Activated CD4-positive, alpha-beta T cell treated with anti-CD3 and anti-CD28 coated beads, Interleukin-2, amount 50 U/mL, for 48 hours (primary cell): ENCODE data around the gene PEAK3.

Experiments
- DNase-seq, 2 experiments: peaks; one replicate each; pipeline ENCODE4 v3.0.0-alpha.2; 2020

Gene PEAK3

DNA sequence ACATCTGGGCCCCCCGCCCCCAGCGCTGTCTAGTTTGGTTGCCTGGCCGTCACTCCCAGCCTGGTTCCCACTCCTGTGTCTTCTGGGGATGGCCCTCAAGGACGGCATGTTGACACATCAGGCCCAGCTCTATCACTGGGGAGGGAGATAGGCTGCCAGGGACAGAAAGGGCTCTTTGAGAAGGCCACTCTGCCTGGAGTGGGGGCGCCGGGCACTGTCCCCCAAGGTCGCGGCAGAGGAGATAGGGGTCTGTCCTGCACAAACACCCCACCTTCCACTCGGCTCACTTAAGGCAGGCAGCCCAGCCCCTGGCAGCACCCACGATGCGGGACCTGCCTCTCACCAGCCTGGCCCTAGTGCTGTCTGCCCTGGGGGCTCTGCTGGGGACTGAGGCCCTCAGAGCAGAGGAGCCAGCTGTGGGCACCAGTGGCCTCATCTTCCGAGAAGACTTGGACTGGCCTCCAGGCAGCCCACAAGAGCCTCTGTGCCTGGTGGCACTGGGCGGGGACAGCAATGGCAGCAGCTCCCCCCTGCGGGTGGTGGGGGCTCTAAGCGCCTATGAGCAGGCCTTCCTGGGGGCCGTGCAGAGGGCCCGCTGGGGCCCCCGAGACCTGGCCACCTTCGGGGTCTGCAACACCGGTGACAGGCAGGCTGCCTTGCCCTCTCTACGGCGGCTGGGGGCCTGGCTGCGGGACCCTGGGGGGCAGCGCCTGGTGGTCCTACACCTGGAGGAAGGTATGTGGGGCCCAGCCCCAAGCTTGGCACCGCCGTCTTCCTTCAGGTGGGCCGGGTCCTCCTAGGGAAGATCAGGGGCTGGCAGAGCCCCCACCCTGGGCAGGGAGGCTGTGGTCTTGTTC, 32.7 kb downstream of the PEAK3 start, which contains the start of gene AMH:
Gene AMH (plus strand): TSS at position 314 of the 857 bp plus-strand sequence. CDS start 10 bp downstream, at position 324.
- DNase-seq = no peak

DNA sequence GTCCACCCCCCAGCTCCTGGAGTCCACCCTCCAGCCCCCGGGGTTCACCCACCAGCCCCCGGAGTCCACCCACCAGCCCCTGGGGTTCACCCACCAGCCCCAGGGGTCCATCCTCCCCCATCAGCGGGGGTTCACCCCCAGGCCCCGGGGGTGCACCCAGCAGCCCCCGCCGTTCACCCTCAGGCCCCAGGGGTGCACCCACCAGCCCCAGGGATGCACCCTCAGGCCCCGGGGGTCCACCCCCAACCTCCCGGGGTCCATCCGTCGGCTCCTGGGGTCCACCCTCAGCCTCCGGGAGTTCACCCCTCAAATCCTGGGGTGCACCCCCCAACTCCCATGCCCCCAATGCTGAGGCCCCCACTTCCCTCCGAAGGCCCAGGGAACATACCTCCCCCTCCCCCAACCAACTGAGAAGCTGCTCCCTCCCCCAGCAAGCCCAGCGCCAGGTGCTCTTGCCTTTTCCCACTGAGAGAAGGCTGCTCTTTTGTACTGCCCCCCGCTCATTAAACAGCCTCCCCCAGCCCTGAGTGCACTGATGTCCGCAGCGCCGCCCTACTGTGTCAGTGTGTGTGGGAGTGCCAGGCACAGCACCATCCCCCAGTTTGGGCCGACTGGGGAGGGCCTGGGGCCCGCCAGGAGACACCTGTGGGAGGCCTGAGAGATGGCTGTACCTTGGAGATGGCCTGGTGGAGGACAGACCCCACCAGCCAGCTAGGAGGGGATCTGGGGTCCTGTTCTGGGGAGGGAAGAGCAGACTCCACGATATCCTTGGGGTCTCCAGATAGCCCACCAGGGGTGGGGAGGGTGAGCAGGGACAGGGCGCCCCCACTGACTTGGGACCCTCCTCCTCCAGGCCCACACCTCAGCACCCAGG, 33.6 kb downstream of the PEAK3 start:
- no peak for DNase-seq

DNA sequence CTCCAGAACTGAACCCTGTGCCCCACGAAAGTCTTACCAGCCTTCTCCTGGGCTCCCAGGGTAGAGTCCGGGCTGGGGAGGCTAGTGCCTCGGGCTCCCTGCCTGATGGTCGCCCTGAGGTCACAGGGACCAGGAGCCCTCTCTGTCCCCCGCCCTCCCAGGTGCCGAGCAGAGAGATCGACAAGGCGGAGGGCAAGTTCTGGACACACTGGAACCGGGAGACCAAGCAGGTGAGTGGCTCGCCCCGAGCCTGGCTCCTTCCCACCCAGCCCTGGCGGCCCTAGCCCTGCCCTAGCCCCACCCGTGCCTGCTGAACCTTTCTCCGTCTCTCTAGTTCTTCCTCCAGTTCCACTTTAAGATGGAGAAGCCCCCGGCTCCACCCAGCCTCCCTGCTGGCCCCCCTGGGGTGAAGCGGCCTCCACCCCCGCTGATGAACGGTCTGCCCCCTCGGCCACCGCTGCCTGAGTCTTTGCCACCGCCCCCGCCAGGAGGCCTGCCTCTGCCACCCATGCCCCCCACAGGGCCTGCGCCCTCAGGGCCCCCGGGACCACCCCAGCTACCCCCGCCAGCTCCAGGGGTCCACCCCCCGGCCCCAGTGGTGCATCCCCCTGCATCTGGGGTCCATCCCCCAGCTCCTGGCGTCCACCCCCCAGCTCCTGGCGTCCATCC, 34.4 kb downstream of the PEAK3 start:
- no peak for DNase-seq

DNA sequence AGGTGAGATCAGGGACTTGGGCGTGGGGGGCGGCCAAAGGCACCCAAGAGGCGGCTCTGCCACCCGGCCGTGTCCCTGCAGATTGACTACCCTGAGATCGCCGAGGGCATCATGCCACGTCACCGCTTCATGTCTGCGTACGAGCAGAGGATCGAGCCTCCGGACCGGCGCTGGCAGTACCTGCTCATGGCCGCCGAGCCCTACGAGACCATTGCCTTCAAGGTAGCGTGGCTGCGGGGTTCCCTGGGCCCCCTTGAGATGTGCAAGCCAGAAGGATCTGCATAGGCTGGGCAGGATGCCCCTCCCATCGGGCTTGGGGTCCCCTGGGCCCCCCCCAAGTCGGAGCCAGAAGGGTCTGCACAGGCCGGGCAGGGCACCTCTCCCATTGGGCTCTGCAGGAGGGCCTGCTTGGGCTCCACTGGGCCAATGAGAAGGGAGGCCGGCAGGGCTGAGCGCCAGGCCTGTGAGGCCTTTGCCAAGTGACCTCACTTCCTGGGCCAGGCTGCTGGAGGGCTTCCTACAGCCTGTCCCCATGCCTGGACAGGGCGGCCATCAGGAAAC, 35.1 kb downstream of the PEAK3 start:
- DNase-seq = no peak

DNA sequence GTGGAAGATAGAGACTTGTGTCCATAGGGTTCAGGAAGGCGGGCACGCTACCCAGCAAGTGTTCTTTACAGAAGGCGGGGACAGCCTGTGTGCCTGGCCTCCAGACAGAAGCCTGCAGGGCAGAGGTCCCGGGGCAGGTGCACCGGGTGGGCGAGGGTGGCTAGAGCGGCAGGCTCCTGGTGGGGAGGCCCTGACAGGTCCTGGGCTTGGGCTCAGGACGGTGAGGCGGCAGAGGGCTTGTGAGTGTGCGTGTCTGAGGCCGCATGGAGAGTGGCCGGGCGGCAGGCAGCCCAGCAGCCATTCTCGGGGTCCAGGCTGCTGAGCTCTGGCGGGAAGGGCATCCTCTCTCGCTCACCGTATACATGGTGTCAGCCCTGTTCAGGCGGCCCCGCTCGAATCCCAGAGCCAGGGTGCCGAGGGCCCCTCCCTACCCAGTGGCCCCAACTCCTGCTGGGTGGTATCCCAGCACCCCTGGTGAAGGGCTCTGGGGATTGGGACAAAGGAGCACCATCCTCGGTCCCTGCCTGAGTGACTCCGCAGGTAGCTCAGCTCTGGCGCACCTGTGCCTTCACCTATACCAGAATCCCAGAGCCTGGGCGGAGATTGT, 35.9 kb downstream of the PEAK3 start:
- no peak for DNase-seq

DNA sequence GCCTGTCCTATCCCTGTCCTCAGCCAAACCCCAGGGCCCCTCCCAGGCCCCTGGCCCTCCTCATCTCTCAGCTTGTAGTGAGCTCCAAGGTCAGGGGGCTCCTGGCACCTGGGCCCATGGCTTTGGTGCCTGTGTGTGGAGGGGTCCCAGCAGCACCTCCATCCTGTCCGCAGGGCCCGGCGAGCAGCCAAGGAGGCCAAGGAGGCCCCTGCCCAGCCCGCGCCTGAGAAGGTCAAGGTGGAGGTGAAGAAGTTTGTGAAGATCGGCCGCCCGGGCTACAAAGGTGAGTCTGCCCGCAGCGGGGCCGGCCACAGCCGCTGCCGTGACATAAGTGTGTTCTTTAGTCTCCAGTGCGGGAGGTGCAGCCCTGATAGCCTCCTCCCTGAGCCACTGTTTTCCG, 36.7 kb downstream of the PEAK3 start:
- DNase-seq = no peak

DNA sequence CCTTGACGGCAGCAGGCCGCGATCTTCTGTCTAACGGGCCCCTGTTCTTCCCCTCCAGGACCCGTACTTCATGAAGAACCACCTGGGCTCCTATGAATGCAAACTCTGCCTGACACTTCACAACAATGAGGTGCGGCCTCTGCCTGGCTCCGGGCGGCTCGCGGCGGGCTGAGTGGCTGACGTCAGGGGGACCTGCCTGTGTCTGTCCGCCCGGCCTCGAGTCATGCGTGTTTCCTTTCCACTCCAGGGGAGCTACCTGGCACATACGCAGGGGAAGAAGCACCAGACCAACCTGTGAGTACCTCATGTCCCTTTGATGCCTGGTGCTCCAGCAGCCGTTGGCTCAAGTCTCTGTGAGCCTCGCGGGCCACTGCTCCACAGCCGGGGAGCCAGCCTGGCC, 37.5 kb downstream of the PEAK3 start:
- no peak for DNase-seq

DNA sequence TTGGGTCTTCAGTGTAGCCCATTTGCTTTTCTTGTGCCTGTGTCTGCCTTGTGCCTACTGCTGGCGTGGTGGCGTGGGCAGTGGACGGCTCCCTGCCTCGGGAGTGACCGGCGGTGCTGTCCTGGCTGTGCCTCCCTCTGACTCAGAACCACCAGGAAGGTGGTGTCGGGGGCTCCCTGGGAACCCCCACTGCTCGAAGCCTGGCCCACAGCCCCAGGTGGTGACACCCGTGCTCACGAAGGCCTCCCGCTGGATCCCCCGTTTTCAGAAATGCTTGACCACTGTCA, 37.9 kb downstream of the PEAK3 start:
- DNase-seq = no peak

DNA sequence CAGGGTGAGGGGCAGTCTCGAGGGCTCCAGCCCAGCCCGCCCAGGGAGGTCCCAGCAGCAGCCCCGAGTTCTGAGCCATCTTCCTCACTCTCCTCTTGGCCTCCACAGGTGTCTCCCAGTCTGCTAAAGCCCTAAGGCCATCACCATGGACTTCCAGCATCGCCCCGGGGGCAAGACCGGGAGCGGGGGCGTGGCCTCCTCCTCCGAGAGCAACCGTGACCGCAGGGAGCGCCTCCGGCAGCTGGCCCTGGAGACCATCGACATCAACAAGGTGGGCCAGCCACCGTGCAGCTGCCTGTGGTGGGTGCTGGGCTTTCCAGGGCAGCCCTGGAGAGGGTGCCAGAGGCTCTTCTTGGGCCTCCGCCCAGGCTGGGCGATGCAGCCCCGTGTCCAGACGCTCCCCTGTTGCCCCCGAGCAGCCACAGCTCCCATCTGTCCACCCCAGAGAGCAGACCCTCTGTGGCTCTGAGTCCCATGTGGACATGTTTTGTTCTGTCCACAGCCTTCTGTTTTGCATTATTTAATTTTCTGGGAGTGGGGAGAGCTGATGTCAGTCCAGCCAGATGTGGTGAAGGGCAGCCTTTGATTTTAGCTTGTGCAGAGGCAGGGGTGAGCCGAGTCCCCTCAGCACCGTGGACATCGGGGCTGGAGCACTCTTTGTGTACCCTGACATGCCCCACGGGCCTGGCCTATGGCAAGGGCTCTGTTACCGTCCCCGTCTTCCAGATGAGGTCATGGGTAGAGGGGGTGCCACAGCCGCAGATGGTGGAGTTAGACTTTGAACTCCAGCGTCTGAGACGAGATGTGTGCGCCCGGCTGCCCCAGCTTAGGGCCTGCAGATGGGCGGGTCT, 38.5 kb downstream of the PEAK3 start:
- no peak for DNase-seq

DNA sequence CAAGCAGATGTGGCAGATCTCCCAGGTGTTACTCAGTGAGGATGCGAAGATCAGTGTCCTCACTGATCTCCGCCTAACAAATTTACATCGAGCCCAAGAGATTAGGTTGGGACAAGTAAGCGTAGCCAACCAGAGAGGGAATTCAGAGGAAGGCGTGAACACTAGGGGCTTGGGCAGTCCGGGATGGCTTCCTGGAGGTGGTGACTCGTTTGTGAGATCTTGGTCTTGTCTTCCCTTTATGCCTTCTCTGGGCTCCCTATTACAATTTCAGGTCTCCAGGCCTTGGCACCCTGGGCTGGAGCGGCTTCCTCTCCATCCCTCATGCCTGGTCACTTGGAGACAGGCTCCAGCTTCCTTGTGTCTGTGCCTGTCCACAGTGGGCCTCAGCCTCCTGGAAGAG, 39.2 kb downstream of the PEAK3 start:
- DNase-seq = no peak

DNA sequence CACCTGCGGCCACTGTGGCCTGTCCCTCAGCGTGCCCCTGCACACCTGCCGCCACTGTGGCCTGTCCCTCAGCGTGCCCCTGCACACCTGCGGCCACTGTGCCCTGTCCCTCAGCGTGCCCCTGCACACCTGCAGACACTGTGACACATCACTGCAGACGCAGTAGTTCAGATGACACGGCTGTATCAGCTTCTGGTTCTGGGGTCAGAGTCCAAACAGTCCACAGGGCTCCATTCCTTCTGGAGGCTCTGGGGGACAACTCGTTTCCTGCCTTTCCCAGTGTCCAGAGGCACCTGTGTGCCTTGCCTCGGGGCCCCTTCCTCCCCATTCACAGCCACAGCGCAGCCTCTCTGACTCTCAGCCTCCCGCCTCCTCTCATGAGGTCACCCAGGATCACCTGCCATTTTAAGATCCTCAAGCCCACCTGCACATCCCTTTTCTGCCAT, 39.9 kb downstream of the PEAK3 start:
- DNase-seq = no peak

DNA sequence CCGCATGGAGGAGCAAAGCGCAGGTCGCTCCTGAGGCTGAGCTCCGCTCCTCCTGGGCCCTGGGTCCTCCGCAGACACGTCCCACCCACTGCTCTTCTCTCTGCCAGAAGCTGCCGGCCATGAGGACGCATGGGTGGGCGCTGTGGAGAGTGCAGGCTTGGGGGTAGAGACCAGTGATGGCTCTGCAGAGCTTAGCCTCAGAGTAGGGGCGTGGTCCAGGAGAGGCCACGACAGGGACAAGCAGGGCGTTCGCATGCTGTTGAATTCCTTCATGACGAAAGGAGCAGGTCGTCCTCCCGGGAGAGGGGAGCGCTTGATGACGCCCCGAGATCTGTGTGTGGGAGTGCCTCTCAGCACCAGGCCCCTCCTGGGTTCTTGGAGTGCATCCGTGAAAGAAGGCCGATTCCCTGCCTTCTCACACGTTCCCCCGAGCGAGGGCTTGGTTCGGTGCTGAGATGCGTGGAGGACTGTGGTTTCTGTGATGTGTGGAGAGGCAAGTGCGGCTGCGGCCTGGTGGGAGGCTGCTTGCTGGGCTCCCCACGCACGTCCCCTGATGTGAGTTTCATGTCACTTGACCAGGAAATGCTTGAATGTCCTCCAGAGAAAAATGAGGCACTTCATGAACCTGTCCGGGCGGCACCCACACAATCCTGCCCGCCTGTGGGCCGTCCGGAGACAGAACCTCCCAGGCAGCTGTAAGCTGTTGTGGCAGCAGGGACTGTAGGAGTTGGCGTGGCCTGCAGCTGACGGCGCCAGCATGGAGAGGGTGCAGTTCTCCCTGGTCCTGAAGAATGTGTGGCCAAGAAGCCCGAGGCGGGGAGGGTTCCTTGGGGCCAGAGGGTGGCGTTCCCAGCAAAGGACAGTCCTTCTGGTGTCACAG, 40.9 kb downstream of the PEAK3 start:
- no peak for DNase-seq

DNA sequence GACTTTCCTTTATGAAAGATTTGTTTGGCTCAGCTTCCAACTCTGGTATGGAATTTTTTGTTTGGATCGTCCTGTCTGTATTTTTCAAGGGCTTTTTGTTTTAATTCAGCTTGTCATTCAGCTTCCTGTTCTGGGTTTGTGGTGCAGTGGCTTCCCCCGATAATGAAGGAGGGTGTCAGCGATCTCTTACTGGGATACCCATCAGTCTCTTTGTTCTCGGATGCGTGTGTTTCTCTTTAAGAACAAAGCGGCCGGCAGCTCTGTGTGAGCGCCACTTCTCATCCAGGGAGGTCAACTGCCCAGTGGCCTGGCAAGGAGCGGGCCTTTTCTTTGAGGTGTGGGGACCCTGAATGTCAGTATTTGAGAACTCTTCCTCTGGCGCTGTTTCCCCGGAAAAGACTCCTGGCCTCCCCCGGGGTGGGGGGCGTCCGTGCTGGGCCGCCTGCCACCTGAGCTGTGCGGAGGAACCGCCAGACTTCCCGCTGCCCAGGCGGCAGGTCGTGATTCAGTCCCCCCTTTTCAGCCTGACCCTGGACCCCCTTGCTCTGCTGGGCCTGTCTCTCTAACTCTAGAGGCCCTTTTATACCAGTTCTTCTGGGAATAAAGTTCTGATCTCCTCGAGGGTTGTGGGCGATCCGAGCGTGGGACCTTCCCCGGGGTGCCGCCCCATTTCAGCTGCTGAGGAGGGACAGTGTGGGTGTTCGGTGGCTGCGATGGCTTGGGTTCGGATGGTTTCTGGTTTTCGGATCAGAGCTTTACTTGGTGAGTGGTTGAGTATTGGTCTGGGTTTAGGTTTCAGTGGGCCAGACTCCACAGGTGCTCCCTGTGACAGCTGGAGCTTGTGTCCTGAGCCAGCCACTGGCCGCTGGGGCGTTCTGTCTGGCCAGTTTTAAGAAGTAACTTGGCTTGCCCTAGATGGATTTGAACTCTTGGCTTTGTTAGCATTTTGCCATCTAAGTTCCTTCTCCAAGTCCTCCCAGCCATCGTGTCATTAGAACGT, 41.9 kb downstream of the PEAK3 start:
- peak in 1 of 2 experiments; percentile 44 for DNase-seq

DNA sequence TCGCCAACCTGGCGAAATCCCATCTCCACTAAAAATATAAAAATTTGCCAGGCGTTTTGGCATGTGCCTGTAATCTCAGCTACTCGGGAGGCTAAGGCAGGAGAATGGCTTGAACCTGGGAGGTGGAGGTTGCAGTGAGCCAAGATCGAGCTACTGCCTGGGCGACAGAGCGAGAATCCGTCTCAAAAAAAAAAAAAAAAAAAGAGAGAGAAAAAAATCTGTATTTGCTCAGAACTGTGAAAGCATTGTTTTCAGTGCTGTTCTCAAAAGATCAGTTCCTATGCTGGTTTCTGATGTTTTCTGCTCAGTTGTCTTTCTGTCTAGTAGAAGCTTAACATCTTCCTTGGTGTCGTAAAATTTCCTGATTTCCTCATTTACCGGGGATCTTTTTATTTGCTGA, 42.8 kb downstream of the PEAK3 start:
- no peak for DNase-seq

DNA sequence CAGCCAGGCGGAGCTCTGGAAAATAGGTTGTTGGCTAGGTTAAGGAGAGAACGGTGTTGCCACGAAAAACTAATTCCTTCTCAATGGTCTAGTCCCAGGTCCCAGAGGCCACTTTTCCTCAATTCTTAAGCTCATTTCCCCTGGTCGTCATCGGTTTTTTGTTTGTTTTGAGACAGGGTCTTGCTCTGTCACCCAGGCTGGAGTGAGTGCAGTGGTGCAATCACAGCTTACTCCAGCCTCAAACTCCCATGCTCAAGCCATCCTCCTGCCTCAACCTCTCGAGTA, 44.2 kb downstream of the PEAK3 start:
- no peak for DNase-seq

DNA sequence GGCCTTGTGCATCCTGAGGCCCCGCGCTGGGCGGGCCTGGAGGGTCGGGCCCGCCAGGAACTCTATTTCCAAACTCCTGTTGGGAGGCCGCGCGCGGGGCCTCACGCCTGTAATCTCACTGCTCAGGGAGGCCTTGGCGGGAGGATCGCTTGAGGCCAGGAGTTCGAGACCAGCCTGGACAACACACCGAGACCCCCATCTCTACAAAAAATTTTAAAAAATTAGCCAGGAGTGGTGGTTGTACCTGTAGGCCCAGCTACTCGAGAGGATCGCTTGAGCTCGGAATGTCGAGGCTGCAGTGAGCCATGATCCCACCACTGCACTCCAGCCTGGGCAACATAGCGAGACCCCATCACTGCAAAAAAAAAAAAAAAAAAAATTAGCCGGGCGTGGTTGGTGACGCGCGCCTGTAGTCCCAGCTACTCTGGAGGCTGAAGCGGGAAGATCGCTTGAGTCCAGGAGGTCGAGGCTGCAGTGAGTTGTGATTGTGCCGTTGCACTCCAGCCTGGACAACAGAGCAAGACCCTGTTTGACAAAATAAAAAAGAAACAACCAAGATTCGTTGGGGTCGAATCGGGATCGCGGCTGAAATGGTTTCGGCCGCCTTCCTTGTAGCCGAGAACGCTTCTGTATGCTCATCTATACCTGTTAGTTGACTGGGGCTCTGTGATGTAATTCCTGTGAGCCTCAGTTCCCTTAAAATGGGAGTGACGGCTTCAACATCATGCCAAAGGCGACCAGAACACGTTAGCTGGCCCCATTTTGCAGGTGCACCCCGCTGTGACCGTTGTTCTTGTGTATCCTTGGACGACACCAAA, 44.7 kb downstream of the PEAK3 start:
- no peak for DNase-seq

DNA sequence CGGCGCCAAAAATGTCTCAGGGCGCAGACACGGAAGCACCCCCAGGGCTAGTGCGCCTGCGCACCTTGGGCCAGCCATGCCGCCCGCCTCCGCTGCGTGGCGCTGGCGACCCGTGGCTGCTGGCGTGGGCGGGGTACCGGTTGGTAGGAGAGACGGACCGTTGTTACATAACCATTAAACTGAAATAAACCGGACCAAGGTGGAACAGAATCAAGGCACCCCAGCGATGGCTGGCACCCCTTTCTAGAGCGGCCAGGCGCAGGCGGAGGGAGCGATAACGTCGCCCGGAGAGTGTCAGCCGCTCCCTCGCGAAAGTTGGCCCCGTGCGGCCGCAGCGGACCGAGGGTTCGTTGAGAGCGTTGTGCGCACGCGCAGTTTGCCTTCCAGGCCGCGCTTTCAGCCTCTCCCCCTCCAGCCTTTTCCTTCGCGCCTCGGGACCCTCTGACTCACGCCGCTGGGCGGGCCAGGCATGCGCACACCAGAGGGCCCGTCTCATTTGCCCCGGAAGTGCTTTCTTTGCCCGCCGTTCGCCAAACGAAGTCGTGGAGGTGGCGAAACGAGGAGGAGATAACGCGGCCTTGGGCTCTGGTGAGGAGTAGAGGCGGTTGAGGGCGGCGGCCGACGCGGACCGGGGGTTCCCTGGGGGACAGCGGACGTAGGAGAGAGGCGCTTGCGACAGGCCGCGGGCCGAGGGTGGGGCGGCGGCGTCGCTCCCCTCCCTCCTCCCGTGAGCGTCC, 45.5 kb downstream of the PEAK3 start, which contains the start of the genes PLEKHJ1 and SF3A2:
Gene PLEKHJ1 (minus strand): TSS at position 16 of the 737 bp plus-strand sequence. CDS start 81 bp downstream, outside the sequence.
Gene SF3A2 (plus strand): TSS at position 511 of the 737 bp plus-strand sequence. CDS start 6,595 bp downstream, outside the sequence.
- DNase-seq = peak; percentile 97 to 98

DNA sequence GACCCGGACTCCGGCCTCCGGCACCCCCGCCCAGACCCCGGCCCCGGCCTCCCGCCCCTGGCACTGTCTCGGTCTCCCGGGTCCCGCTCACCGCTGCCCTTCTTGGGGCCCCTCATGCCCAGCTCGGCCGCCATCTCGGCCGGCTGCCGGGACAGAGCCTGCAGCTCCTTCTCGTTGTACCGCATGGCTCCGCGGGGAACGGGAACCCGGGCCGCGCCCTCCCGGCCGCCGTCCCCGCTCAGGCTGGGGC, 46.0 kb downstream of the PEAK3 start:
- DNase-seq = no peak
